HCT116 (cell line): ENCODE data around the gene RPLP2.

ENCODE experiments used
- CTCF ChIP-seq, 3 experiments: fragments of 200-600 bp in 1 of 3; sonication (generic) in 1 of 3; IDR thresholded peaks in 2 of 3; conservative IDR thresholded peaks in 1 of 3; 2 replicates each; pipeline ENCODE4 v1.5.1; 2012 to 2017; ENCODE audit warnings: low read depth in 2 of 3, low read length in 2 of 3, antibody characterized with exemption in 1 of 3, borderline replicate concordance in 1 of 3, control low read depth in 1 of 3, mild to moderate bottlenecking in 1 of 3, mixed read lengths in 1 of 3, mixed run types in 1 of 3, moderate library complexity in 1 of 3; ENCODE audit not compliant: insufficient read depth in 1 of 3
- POLR2A ChIP-seq: IDR thresholded peaks from 2 replicates; pipeline ENCODE4 v1.7.0; 2011; ENCODE audit warnings: borderline replicate concordance; ENCODE audit not compliant: insufficient read depth, insufficient read length; ENCODE audit errors: extremely low read depth
- RAD21 ChIP-seq: IDR thresholded peaks from 2 replicates; pipeline ENCODE4 v1.6.1; 2012; ENCODE audit warnings: low read depth, mild to moderate bottlenecking
- TCF7L2 ChIP-seq: IDR thresholded peaks from 2 replicates; pipeline ENCODE4 v1.7.0; 2011; ENCODE audit warnings: borderline replicate concordance, inconsistent platforms; ENCODE audit not compliant: insufficient read depth, insufficient read length; ENCODE audit errors: extremely low read depth

- TF ChIP-seq TCF7L2 (no peak), CTCF (IDR thresholded peaks at IDR 0.05 in 2 of 3, conservative IDR thresholded peaks at IDR 0.05 in 1 of 3; ENCODE audit: borderline replicate concordance in 1 of 3, insufficient read depth in 1 of 3, low read depth in 2 of 3, low read length in 2 of 3) (no peak), RAD21 (no peak), POLR2A (no peak)
Measured at GRCh38 chr11:858053-858761, 48.4 kb downstream of the RPLP2 start.
